Measurements from ENCODE around the gene PDYN.

GRCh38 chr20:1935696-1936366, 58.0 kb downstream of the PDYN start:
- TF ChIP-seq CTCF (IDR thresholded peaks at IDR 0.05) (no peak), ZFX (IDR thresholded peaks at IDR 0.05; ENCODE audit: borderline replicate concordance) (no peak)
